Measurements from ENCODE around the gene SV2B. TPM values are rescaled to one million over a fixed set of nuclear protein-coding genes. Genes with fewer than 3 reads are reported as not detected.

Gene SV2B
- polyA plus RNA-seq, 4 donors, result 0.25 to 2.0 TPM; not detected in 2

DNA sequence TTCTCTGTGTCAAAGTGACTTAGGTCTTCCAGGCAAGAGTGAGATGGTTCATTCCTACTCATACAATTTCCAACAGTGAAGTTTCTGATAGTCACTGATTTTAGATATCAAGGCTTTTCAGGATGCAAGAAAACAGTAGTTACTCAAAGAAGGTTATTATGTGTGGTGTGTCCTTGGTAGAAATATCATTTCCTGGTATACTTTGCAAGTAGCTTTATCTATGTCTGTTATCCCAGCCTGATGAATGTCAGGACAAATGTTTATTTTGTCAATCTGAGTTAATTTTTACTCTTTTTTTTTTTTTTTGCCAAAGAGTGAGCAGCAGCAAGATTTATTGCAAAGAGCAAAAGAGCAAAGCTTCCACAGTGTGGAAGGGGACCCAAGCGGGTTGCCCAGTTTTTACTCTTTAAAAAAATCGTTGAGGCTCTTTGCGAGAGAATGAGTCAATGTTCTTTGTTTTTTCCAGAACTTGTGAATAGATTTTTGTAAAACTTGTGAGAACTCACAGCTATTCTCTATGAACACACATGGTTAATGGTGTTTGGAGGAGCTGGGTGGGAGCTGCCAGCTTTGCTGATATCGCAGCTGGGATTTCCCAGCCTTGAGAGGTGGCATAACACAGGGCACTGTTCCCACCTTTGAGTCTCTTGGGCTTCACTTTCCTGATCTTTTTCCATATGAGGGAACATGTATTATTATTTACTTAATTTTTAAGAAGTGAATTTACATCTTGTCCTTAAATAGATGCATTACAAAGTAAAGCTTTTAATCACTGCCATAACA, 51.9 kb downstream of the SV2B start:
- Histone ChIP-seq H3K4me1 (ENCODE audit: control insufficient read depth in 3 of 3, insufficient read depth in 2 of 3, low read depth in 1 of 3, low read length in 2 of 3) (no peaks in the 10 kb centered on the region), H3K27ac (ENCODE audit: low read depth in 1 of 3, low read length in 2 of 3) (no peak overlapping the region)
- no peak for FAIRE-seq

DNA sequence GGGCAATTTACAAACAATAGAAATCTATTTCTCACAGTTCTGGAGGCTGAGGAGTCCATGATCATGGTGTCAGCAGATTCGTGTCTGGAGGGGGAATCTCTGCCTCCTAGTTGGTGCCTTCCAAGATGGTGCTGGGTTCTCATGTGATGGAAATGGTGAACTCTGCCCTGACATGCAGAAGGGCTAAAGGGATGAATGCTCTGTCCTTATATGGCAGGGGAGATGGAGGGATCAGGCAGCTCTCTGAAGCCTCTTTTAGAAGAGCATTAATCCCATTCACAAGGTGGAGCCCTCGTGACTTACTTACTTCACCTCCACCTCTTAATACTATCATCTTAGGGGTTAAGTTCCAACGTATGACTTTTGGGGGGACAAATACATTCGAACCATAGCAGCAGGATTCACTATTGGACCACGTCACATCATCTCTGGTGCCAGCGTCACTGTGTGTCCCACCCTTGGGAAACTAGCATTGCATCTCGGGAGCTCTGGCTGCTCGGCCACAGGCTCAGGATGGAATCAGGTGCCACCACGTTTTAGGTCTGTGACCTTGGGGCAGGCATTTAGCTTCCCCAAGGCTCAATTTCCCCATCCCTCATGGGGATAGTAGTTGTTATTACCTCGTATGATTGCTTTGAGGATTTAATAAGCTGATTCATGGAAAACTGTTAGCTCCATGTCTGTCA, 53.0 kb downstream of the SV2B start:
- no peak overlapping the region for H3K4me3 ChIP-seq (ENCODE audit: low read depth in 1 of 3, low read length in 3 of 3)
- 63 to 75% (median 65%) methylated on average over 10 of the region's 10 CpGs for WGBS, 3 donors
- no peaks in the 10 kb centered on the region for H3K36me3 ChIP-seq (ENCODE audit: control insufficient read depth in 3 of 3, insufficient read depth in 2 of 3, low read depth in 1 of 3, low read length in 3 of 3)
- H3K27me3 ChIP-seq (ENCODE audit: control insufficient read depth in 3 of 3, insufficient read depth in 3 of 3, low read length in 3 of 3), result peaks cover 0 to 7% (median 0%) of the 10 kb centered on the region in 3 donors
- DNase-seq (no peak), FAIRE-seq (no peak)
- H3K27ac ChIP-seq (ENCODE audit: low read depth in 1 of 3, low read length in 2 of 3), result no peak overlapping the region
- H3K9me3 ChIP-seq (ENCODE audit: control insufficient read depth in 2 of 2, insufficient read depth in 1 of 2, low read depth in 1 of 2, low read length in 1 of 2), result no peaks in the 10 kb centered on the region
- no peaks in the 10 kb centered on the region for H3K4me1 ChIP-seq (ENCODE audit: control insufficient read depth in 3 of 3, insufficient read depth in 2 of 3, low read depth in 1 of 3, low read length in 2 of 3)

More for the DNA sequence above, 51.9 kb downstream of the SV2B start:
- no peak overlapping the region for H3K4me3 ChIP-seq (ENCODE audit: low read depth in 1 of 3, low read length in 3 of 3)
- no peaks in the 10 kb centered on the region for H3K9me3 ChIP-seq (ENCODE audit: control insufficient read depth in 2 of 2, insufficient read depth in 1 of 2, low read depth in 1 of 2, low read length in 1 of 2)
- peaks cover 0 to 7% (median 0%) of the 10 kb centered on the region in 3 donors for H3K27me3 ChIP-seq (ENCODE audit: control insufficient read depth in 3 of 3, insufficient read depth in 3 of 3, low read length in 3 of 3)
- no peak for DNase-seq
- H3K36me3 ChIP-seq (ENCODE audit: control insufficient read depth in 3 of 3, insufficient read depth in 2 of 3, low read depth in 1 of 3, low read length in 3 of 3), result no peaks in the 10 kb centered on the region
- 24 to 64% (median 44%) methylated on average over 4 of the region's 4 CpGs for WGBS, 3 donors

DNA sequence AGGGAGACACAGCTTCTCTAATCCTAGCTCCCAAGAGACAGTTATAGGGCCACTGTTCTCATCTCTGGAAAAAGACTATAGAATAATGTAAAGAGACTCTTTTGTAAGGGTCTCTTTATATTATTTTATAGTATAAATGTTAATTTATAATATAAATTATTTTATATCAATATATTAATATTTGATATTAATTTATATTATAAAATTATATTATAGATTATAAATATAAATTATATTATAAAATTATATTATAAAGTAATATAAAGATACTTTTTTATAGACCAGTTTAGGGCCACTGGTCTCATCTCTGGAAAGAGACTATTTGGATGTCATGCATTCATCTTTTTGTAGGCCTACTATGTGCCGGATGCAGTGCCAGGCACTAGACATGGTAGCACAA, 53.9 kb downstream of the SV2B start:
- Histone ChIP-seq H3K4me1 (ENCODE audit: control insufficient read depth in 3 of 3, insufficient read depth in 2 of 3, low read depth in 1 of 3, low read length in 2 of 3) (no peaks in the 10 kb centered on the region), H3K9me3 (ENCODE audit: control insufficient read depth in 2 of 2, insufficient read depth in 1 of 2, low read depth in 1 of 2, low read length in 1 of 2) (no peaks in the 10 kb centered on the region), H3K36me3 (ENCODE audit: control insufficient read depth in 3 of 3, insufficient read depth in 2 of 3, low read depth in 1 of 3, low read length in 3 of 3) (no peaks in the 10 kb centered on the region), H3K27ac (ENCODE audit: low read depth in 1 of 3, low read length in 2 of 3) (no peak overlapping the region), H3K4me3 (ENCODE audit: low read depth in 1 of 3, low read length in 3 of 3) (no peak overlapping the region), H3K27me3 (ENCODE audit: control insufficient read depth in 3 of 3, insufficient read depth in 3 of 3, low read length in 3 of 3) (peaks cover 0 to 5% (median 0%) of the 10 kb centered on the region in 3 donors)
- FAIRE-seq (no peak), DNase-seq (no peak)
- 73 to 85% (median 83%) methylated on average over 1 of the region's 1 CpG for WGBS, 3 donors

DNA sequence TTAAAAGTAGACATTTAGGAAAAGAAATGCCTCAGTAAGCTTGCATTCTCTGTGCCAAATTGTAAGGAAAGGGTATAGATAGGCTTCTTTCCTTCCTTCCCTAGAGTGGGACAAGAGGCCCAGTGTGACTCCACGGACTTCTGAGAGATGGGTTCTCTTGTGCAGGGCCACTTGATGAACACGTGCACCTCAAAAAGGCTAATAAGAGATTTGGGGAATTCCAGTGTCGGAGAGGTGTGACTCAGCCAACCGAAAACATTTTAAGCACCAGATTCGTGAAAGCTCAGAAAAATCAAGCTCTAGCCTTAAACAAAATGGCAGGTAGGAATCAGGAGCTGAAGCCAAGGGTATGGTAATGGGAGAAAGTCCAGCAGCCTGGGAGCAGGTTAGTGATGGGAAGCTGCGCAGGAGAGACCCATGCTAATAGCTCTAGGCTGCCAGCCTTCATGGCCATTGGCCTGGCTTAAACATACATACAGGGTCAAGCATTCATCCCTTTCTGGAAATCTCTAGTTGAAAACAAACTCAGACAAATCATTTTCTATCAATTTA, 56.2 kb downstream of the SV2B start:
- H3K4me1 ChIP-seq (ENCODE audit: control insufficient read depth in 3 of 3, insufficient read depth in 2 of 3, low read depth in 1 of 3, low read length in 2 of 3), result no peaks in the 10 kb centered on the region
- no peaks in the 10 kb centered on the region for H3K36me3 ChIP-seq (ENCODE audit: control insufficient read depth in 3 of 3, insufficient read depth in 2 of 3, low read depth in 1 of 3, low read length in 3 of 3)
- WGBS, 3 donors, result 77 to 87% (median 86%) methylated on average over 6 of the region's 6 CpGs
- H3K27ac ChIP-seq (ENCODE audit: low read depth in 1 of 3, low read length in 2 of 3), result no peak overlapping the region
- DNase-seq, result no peak
- no peak for FAIRE-seq
- no peak overlapping the region for H3K4me3 ChIP-seq (ENCODE audit: low read depth in 1 of 3, low read length in 3 of 3)
- H3K27me3 ChIP-seq (ENCODE audit: control insufficient read depth in 3 of 3, insufficient read depth in 3 of 3, low read length in 3 of 3), result peaks cover 0 to 3% (median 0%) of the 10 kb centered on the region in 3 donors
- no peaks in the 10 kb centered on the region for H3K9me3 ChIP-seq (ENCODE audit: control insufficient read depth in 2 of 2, insufficient read depth in 1 of 2, low read depth in 1 of 2, low read length in 1 of 2)

DNA sequence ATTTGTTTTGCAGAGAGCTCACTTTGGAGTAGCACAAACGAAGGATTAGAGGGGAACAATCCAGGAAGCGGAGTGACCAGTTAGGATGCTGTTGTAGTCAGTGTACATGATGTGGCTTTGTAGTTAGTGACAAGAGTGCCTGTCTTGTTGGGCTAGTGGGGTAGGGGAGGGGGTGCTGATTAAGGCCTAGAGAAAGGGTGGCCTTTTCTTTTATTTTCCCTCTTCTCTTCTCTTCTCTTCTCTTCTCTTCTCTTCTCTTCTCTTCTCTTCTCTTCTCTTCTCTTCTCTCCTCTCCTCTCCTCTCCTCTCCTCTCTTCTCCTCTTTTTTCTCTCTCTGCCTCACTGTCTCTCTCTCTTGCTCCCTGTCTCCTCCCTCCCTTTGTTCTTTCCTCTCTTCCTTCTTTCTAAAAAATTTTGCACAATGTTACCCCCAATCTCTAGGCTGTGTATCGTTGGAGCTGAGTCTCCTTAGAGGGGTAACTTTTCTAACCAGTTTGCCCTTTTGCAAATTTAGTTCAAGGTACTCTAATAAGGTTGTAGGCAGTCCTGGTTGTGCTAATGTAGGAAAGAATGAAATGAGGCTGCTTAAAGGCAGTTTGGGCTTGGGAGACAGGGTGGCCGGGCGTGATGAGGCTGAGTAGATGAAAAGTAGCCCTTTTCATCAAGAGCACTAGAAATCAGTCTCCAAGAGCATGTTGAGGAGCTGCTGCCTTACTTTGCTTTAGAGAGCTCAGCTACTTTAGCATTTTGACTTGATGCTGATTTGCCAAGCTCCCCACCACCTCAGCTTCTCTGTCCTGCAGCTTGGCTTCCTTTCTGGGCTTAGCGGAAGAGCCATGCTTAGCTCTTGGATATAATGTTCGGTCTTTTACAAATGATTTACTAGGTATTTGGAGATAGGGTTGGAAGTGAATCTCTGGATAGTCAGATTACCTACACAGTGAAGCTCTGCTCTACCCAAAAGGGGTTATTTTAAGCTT, 58.6 kb downstream of the SV2B start:
- Histone ChIP-seq H3K9me3 (ENCODE audit: control insufficient read depth in 2 of 2, insufficient read depth in 1 of 2, low read depth in 1 of 2, low read length in 1 of 2) (no peaks in the 10 kb centered on the region), H3K27ac (ENCODE audit: low read depth in 1 of 3, low read length in 2 of 3) (no peak overlapping the region), H3K27me3 (ENCODE audit: control insufficient read depth in 3 of 3, insufficient read depth in 3 of 3, low read length in 3 of 3) (peaks cover 0 to 3% (median 0%) of the 10 kb centered on the region in 3 donors), H3K36me3 (ENCODE audit: control insufficient read depth in 3 of 3, insufficient read depth in 2 of 3, low read depth in 1 of 3, low read length in 3 of 3) (no peaks in the 10 kb centered on the region), H3K4me3 (ENCODE audit: low read depth in 1 of 3, low read length in 3 of 3) (no peak overlapping the region), H3K4me1 (ENCODE audit: control insufficient read depth in 3 of 3, insufficient read depth in 2 of 3, low read depth in 1 of 3, low read length in 2 of 3) (no peaks in the 10 kb centered on the region)
- FAIRE-seq (no peak), DNase-seq (no peak)
- 70 to 73% (median 71%) methylated on average over 7 of the region's 7 CpGs for WGBS, 3 donors

DNA sequence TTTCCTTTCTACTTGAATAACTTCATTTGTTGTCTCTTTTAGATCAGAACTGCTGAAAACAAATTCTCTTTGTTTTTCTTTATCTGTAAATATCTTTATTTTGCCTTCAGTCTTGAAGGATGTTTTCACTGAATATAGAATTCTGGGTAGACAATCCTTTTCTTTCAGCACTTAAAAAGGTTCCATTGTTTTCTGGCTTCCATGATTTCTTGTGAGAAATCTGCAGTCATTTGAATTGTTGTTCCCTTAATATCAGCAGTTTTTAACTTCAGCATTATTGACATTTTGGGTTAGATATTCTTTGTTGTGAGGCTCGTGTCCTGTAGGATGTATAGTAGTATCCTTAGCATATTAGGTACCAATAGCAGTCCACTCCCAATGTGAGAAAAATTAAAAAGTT, 65.8 kb downstream of the SV2B start:
- WGBS, 3 donors, result 80 to 90% (median 83%) methylated on average over 1 of the region's 1 CpG
- Histone ChIP-seq H3K9me3 (ENCODE audit: control insufficient read depth in 2 of 2, insufficient read depth in 1 of 2, low read depth in 1 of 2, low read length in 1 of 2) (peaks cover 0 to 6% of the 10 kb centered on the region in 2 donors), H3K27me3 (ENCODE audit: control insufficient read depth in 3 of 3, insufficient read depth in 3 of 3, low read length in 3 of 3) (peaks cover 0 to 3% (median 0%) of the 10 kb centered on the region in 3 donors), H3K4me3 (ENCODE audit: low read depth in 1 of 3, low read length in 3 of 3) (no peak overlapping the region), H3K27ac (ENCODE audit: low read depth in 1 of 3, low read length in 2 of 3) (no peak overlapping the region), H3K36me3 (ENCODE audit: control insufficient read depth in 3 of 3, insufficient read depth in 2 of 3, low read depth in 1 of 3, low read length in 3 of 3) (no peaks in the 10 kb centered on the region), H3K4me1 (ENCODE audit: control insufficient read depth in 3 of 3, insufficient read depth in 2 of 3, low read depth in 1 of 3, low read length in 2 of 3) (no peaks in the 10 kb centered on the region)
- FAIRE-seq (no peak), DNase-seq (no peak)

DNA sequence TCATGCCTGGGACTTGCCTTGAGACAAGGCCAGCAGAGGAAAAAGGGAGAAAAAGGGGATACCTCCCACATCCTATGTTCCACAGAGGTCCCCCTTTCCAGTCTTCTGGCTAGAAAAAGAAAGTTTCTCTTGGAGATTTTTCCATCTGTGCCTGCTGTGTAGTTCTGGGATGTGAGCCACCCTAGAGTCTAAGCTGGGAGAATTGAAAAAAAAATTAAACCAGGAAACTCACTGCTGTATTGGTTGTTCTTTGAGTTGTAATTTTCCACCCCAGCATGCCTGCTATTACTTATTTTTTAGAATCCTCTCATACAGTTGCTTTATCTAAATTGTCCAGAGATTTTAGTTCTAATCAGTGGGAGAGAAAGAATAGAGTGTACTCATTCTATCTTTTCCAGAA, 68.4 kb downstream of the SV2B start:
- H3K27ac ChIP-seq (ENCODE audit: low read depth in 1 of 3, low read length in 2 of 3), result no peak overlapping the region
- no peaks in the 10 kb centered on the region for H3K36me3 ChIP-seq (ENCODE audit: control insufficient read depth in 3 of 3, insufficient read depth in 2 of 3, low read depth in 1 of 3, low read length in 3 of 3)
- DNase-seq (no peak), FAIRE-seq (no peak)
- H3K4me3 ChIP-seq (ENCODE audit: low read depth in 1 of 3, low read length in 3 of 3), result no peak overlapping the region
- H3K27me3 ChIP-seq (ENCODE audit: control insufficient read depth in 3 of 3, insufficient read depth in 3 of 3, low read length in 3 of 3), result peaks cover 0 to 3% (median 0%) of the 10 kb centered on the region in 3 donors
- H3K4me1 ChIP-seq (ENCODE audit: control insufficient read depth in 3 of 3, insufficient read depth in 2 of 3, low read depth in 1 of 3, low read length in 2 of 3), result no peaks in the 10 kb centered on the region
- H3K9me3 ChIP-seq (ENCODE audit: control insufficient read depth in 2 of 2, insufficient read depth in 1 of 2, low read depth in 1 of 2, low read length in 1 of 2), result peaks cover 0 to 6% of the 10 kb centered on the region in 2 donors

DNA sequence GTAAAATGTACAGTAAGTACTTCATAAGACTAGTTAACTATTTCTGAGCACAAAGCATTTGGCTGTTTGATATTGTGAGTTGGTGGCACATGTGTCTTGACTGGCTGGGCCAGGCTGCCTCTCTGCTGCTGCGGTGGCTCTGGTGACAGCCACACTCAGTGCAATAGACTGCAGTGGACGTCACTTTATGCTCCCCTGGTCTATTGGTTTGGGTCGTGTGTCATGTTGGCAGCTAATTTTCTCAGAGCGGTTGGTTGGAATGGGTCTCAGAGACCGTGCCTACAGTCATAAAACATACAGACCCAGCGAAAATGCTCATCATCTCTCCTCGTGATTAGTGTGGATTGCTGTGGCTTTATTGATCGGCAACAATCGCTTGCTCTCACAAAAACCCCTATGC, 71.3 kb downstream of the SV2B start:
- Histone ChIP-seq H3K36me3 (ENCODE audit: control insufficient read depth in 3 of 3, insufficient read depth in 2 of 3, low read depth in 1 of 3, low read length in 3 of 3) (no peaks in the 10 kb centered on the region), H3K4me3 (ENCODE audit: low read depth in 1 of 3, low read length in 3 of 3) (no peak overlapping the region), H3K27ac (ENCODE audit: low read depth in 1 of 3, low read length in 2 of 3) (no peak overlapping the region), H3K27me3 (ENCODE audit: control insufficient read depth in 3 of 3, insufficient read depth in 3 of 3, low read length in 3 of 3) (peaks cover 0 to 6% (median 0%) of the 10 kb centered on the region in 3 donors), H3K9me3 (ENCODE audit: control insufficient read depth in 2 of 2, insufficient read depth in 1 of 2, low read depth in 1 of 2, low read length in 1 of 2) (no peaks in the 10 kb centered on the region), H3K4me1 (ENCODE audit: control insufficient read depth in 3 of 3, insufficient read depth in 2 of 3, low read depth in 1 of 3, low read length in 2 of 3) (no peaks in the 10 kb centered on the region)
- 66 to 69% (median 67%) methylated on average over 9 of the region's 9 CpGs for WGBS, 3 donors
- DNase-seq (no peak), FAIRE-seq (no peak)

Measured in small intestine (tissue), 7 donors.